ENCODE measurements around the gene LHX1.

LHX1 gene

DNA sequence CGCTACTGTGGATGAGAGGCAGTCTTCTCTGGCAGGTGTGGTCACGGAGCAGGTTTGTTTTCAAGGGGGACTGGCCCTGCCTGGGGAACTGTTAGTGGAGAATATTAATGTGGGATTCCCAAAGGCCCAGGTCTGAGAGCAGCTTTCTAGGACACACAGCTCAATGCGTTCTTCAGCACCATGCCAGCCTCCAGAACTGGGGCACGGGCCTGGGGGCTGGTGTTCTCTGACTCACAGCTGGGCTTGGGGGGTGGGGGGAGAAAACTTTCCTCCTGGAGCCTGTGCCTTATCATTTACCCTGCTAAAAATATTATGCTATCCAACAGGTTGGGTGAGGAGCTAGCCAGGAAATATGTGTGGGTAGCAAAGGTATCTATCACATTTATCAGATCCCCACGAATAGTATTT, 13.5 kb upstream of the LHX1 start:
- no peak for DNase-seq

- no peak for DNase-seq
These were observed 11.0 kb upstream of the LHX1 start for GRCh38 chr17:36926226-36926625.

DNA sequence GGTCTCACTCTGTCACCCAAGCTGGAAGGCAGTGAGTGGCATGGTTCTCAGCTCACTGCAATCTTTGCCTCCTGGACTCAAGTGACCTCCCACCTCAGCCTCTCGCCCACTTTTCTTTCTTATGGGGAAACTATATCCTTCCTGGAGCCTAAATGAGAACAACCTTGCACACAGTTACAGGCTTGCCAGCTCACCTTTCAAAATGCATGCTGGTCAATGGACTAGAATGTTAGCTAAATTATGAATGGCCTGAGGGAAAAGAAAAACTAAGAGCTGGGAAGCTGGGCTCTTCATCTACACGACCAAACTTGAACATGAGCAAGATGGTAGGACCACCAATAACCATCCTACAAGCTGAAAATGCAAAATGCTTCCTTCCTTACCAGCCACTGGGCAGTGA, 10.6 kb upstream of the LHX1 start:
- no peak for DNase-seq

- peak; percentile 51 for DNase-seq
These were observed 8.6 kb upstream of the LHX1 start for GRCh38 chr17:36928471-36929345.

GRCh38 chr17:36929851-36930582, 7.3 kb upstream of the LHX1 start:
- peak; percentile 45 for DNase-seq

GRCh38 chr17:36930583-36930900, 6.7 kb upstream of the LHX1 start:
- DNase-seq, result no peak

GRCh38 chr17:36931096-36931696, 6.1 kb upstream of the LHX1 start:
- DNase-seq, result peak; percentile 31

DNA sequence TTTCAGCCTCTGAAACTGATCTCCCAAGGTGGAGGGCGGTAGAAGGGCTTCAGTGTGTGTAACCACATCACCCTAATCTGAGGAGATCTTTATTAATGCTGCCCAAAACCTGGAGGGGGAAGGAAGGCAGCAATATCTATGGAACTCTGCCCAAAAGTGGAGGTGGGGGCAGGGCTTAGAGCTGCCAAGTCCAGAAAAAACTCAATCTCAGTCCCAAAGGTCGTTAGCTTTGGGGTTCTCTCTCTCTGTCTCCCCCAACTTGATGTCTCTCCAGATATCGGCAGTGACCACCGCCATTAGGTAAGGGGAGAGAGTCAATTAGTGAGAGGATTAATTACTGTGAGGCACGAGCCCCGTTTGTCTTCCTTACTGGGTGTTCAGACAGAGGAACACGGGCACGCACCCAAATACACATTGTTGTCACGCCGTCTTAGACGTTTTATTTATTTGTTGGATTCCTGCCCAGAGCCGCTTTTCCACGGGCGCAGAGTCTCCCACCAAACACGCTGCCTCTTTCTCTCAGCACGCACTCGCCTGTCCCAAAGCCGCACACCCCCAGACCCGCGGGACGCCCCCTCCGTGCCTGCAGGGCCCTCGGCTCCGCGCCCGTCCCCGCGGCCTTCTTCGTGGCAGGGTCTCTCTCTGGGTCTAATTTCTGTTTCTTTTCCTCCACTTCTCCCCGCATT, 5.4 kb upstream of the LHX1 start:
- peak; percentile 58 for DNase-seq

GRCh38 chr17:36932383-36932693, 4.9 kb upstream of the LHX1 start:
- no peak for DNase-seq

DNA sequence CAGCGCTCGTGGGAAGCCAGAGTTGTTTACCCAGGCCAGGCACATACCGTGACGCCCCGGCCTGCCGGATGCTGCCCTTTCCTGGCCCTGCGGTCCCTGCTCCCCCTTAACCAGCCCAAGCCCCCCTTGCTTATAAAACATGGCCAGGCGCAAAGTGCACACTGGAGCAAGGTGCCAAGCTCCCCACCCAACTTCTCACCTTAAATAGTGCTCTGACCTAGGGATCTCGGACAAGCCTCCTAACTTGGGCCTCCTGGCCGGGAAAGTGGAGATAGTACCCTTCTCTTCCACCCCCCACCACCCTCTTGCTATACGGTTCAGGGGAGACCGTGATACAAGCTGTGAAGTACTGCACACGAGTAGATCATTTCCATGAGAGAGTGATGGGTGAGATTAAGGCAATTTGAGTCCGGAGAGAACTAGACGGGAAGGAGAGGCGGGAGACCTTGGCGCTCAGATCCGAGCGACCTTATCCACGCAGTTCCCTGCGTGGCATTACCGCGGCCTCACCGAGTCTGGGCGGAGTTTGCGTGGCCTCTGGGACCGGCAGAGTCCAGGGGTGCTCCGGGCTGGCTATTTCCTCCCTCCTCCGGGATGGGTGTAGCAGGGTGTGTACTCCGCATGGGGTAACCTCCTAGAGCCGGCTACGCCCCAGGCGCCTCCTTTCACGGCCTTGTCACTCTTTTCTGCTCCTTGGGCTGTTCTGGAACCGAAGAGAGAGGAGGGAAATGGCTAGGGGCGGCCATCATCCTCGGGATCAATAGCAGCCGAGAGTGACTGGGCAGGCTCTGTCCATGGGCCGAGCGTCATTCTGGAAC, 4.4 kb upstream of the LHX1 start:
- DNase-seq, result peak; percentile 55

DNA sequence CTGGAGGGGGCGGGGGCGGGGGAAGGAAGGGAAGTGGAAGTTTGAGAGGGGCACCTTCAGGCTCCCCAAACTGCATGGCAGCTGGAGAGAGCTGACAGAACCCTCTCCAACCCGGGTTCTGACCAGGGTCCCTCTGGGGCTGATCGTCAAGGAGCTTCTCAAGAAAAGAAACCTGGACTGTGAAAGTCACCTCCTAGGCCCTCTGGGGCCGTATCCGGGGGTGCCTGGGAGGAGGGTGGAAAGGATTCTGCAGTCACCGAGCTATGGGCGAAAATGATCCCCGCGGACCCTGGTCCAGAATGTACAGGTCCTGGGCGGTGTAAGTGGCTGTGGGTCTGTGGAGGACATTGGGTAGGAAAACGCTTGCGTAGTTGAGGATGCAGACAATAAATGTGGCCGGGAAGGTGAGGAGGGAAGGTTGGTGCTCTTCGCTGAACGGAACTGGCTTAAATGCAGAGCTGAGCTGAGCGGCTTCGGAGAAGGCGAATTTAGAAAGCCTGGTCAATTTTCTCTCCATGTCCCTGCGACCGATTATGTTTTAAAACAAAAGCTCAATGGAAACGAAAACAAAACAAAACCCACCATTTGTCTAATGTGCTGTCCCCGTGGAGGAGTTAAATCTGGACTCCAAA, 3.6 kb upstream of the LHX1 start:
- peak; percentile 71 for DNase-seq

DNA sequence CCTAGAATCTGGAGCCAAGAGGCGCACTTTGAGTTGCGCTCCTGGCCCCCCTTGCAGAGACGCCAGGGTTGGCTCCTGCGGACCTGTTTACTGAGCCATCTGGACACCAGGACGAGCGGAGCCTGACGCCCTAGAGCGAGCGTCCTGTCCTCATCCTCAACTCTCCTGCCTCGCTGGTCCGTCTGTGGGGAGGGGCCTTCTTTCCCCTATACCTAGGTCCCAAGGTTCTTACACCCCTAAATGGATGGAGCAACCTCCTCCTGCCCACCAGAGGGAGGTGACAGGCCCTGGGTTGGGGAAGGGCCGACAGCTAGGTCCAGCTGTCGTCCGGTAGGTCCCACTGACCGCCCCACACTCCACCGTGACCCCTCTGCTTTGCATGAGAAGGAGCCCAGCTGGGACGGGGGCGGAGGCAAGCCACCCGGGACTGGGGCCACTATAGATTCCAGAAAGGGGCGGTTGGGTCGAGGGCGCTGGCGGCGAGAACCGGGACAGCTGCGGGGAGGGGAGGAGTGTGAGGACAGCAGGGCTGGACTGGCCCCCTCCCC, 3.1 kb upstream of the LHX1 start:
- peak; percentile 74 for DNase-seq

DNA sequence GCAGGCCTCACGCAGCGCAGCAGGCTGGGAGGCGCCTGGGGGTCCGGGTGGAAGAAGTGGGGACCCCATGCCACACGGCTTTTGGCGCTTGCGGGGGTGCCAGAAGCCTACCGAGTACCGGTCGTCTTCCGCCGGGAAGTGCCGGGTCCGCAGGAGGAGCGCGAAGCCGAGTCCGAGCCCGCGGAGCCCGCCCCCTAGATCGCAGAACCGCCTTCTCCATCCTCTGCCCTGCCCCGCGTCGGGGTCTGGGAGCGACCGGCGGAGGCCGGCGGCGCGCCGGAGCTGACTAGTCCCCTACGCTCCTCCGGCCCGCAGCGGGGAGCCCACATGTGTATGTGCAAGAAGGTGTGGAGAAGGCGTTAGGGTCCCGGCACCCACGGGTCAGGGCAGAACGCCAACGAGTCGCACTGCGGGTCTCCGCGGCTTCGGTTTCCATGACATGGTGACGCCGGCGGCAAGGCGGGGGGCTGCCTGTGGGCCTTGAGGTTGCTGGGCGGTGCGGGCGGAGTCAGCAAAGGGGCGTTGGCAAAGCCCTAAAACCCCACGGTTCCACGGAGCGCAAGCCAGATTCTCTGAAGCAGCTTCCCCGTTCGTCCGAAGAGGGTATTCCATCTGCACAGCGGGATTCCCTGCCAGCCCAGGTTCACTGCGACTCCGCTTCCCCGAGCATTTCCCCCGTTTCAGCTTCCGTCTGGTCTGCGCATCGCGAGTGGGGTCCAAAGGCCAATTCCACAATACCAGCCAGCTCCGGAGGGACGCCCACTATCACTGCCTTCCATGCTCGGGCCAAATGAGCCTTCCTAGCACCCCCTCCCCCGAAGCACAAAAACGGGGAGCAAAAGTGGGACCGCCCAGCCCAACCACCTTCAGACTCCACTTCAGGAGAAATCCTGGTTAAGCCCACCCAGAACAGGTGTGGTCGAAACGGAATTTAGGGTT, 2.3 kb upstream of the LHX1 start:
- DNase-seq, result peak; percentile 86

DNA sequence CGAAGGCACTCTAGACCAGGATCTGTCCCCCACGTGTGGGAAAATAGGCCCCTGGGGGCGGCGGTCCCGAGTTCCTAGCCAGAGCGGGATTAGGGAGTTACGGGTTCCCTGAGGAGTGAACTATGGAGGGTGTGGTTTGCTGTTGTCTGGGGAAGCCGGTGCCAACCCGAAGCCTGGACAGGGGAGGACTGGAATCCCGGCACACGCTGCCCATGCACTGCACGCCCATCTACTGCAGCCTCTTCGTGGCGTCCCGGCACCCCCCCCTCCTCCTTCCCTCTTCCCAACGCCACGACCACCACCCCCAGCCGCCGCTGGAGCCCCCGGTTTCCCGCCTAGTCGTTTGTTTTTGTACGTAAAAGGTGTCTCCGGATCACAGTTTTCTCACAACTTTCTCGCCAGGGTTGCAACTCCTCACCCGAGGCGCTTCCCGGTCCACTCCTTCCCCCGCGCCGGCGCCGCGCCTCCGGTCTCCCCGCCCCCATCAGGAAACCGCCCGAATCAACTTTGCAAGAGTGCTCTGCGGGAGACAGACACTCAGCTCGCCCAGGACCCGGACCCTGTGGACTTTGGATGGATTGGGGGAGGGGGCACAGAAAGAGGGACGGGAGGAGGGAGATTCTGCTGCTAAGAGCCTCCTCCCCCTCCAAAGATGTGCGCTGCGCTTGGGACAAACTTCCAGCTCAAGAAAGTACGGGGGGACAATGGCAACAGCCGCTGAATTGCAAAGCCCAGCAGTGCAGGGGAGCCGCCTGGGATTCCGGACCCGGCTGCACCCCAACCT, 1.4 kb upstream of the LHX1 start:
- DNase-seq, result peak; percentile 56

GRCh38 chr17:36936455-36937000, 747 bp upstream of the LHX1 start:
- DNase-seq, result peak; percentile 90

GRCh38 chr17:36937959-36938565, 787 bp downstream of the LHX1 start:
- no peak for DNase-seq

DNA sequence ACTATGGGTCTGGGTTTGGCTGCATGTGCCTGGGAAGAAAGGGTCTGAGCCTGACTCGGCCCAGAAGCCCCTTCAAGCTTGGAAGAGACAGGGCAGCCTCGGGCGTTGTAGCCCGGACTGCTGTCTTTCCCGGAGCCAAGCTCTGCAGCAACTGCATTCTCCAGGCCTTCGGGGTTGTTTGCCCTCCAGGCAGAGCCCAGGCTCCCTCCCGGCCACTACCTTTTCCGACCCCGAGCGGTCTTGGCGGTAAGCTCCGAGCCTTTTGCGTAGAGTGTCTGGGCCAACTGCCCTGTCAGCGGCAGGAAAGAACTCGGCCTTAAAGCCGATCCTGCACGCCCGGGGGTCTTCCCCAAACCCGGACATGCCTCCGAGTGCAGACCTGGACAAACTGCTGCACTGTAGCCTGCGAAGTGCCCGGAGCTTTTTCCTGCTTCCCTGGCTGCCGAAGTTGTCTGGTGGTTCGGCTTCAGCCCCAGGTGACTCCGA, 1.3 kb downstream of the LHX1 start:
- DNase-seq, result peak; percentile 84

DNA sequence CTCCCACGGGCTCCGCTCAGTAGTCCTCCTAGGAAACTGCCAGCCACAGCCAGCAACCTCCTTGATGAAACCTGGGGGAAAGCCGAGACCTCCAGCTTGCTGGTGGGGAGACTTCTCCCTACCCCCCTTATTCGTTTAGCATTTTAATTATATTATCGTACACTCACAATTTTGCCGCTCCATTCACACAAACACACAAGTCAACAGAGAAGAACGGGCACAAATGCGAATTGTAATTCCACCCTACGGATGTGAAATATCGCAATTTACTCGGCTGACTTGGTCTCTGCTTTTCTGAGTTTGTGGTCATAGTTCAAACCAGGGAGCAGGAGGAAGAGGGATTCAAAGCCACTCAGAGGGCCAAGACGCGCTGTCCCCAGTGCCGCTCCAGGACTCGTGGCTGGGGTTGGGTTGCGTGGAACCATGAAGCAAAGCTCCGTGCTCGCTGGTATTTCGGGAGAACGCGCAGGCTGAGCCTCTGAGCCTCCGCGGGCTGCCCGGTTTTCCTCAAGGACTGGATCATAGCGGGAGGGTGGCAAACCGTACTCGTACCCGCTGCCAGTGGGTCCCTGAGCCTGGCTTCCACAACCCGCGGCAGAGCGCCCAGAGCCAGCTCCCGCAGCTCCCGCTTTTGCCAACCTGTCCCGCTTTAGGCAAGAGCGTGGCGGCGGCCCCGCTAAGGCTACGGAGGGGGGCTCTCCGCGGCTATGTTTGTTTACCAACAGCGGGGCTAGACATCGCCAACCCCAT, 2.0 kb downstream of the LHX1 start:
- peak; percentile 68 for DNase-seq
